Stimulated activated naive CD8-positive, alpha-beta T cell treated with anti-CD3 and anti-CD28 coated beads, Interleukin-15, Interleukin-2, amounts not matched to agents 100 ng/mL and 50 ng/mL, for 24 hours (primary cell): ENCODE results near the gene SLC49A4.

Source experiments
- H3K27ac Mint-ChIP-seq: one replicate; pipeline ENCODE4 v1.8.0; 2021; ENCODE audit warnings: mild to moderate bottlenecking, mixed read lengths
- H3K27me3 Mint-ChIP-seq: one replicate; pipeline ENCODE4 v1.8.0; 2021; ENCODE audit warnings: mixed read lengths
- H3K36me3 Mint-ChIP-seq: one replicate; pipeline ENCODE4 v1.8.0; 2021; ENCODE audit warnings: low read depth, mixed read lengths
- H3K4me1 Mint-ChIP-seq: one replicate; pipeline ENCODE4 v1.8.0; 2021; ENCODE audit warnings: low read depth, mixed read lengths
- H3K4me3 Mint-ChIP-seq: one replicate; pipeline ENCODE4 v1.8.0; 2021; ENCODE audit warnings: mild to moderate bottlenecking, mixed read lengths
- H3K9me3 Mint-ChIP-seq: one replicate; pipeline ENCODE4 v1.8.0; 2021; ENCODE audit warnings: mixed read lengths

SLC49A4 gene

DNA sequence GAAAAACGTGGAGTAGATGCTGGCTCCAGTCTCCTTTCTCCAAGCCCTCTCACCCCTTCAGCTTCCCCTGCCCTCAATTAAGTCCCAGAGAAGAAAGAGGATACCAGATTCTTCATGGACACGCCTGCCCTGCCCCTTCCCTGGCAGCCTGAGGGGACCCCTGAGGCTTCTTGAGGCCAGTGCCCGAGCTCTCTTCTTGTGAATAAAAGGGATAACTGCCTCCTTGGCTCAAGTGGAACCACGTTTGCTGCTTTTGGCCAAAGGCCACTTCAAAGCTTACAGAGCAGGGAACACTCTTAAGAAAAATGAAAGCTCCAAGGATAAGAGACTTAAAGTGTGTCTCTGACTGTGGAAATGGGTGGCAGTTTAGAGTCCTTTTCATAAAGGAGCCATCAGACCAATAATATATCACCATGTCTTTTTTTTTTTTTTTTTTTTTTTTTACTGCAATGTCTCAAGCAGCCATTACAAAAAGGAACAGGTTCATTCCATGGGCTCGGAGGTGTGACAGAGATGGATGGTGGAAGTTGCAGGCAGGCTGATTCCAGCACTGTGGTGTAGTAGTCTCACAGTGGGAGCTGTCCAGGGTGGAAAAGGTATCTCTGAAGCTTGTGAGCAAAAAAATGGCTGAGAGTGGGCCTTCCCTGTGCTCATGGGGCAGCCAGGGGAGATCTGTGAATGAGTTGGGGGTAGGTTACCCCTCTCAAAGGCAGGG, 123.9 kb downstream of the SLC49A4 start:
- Mint-ChIP-seq H3K36me3 (no peaks in the 10 kb centered on the region), H3K4me3 (no peak overlapping the region), H3K4me1 (no peaks in the 10 kb centered on the region), H3K27ac (no peak overlapping the region), H3K27me3 (peaks cover 20% of the 10 kb centered on the region), H3K9me3 (no peaks in the 10 kb centered on the region)

GRCh38 chr3:122919291-122919610, 124.4 kb downstream of the SLC49A4 start:
- peaks cover 15% of the 10 kb centered on the region for H3K27me3 Mint-ChIP-seq
- H3K27ac Mint-ChIP-seq, result no peak overlapping the region
- H3K4me3 Mint-ChIP-seq, result no peak overlapping the region
- no peaks in the 10 kb centered on the region for H3K9me3 Mint-ChIP-seq
- H3K4me1 Mint-ChIP-seq, result no peaks in the 10 kb centered on the region
- H3K36me3 Mint-ChIP-seq, result no peaks in the 10 kb centered on the region

DNA sequence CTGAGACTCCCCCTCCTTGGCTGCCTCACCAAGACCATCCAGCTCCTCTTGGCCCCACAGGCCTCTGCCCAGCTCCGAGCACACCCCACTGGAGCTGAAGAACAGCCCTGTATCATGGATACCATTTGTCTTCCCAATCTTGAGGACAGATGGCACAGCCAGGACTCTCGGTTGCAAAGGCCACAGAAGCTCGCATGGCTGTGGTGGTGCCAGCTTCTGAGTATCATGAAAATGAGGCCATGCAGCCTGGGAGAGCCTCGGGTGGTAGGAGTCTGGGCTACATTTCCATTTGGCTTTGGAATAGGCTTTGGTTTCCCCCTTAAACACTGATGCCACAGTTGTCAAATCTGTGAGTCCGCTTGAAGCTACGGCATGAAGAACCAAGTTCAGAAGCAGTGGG, 126.1 kb downstream of the SLC49A4 start:
- peaks cover 13% of the 10 kb centered on the region for H3K27me3 Mint-ChIP-seq
- H3K36me3 Mint-ChIP-seq, result no peaks in the 10 kb centered on the region
- H3K9me3 Mint-ChIP-seq, result no peaks in the 10 kb centered on the region
- no peaks in the 10 kb centered on the region for H3K4me1 Mint-ChIP-seq
- no peak overlapping the region for H3K27ac Mint-ChIP-seq
- H3K4me3 Mint-ChIP-seq, result no peak overlapping the region

GRCh38 chr3:122921791-122922651, 127.2 kb downstream of the SLC49A4 start:
- Mint-ChIP-seq H3K36me3 (no peaks in the 10 kb centered on the region), H3K4me3 (no peak overlapping the region), H3K4me1 (no peaks in the 10 kb centered on the region), H3K27me3 (peaks cover 13% of the 10 kb centered on the region), H3K9me3 (no peaks in the 10 kb centered on the region), H3K27ac (no peak overlapping the region)

- no peaks in the 10 kb centered on the region for H3K4me1 Mint-ChIP-seq
- no peaks in the 10 kb centered on the region for H3K9me3 Mint-ChIP-seq
- no peak overlapping the region for H3K27ac Mint-ChIP-seq
- H3K4me3 Mint-ChIP-seq, result no peak overlapping the region
- H3K27me3 Mint-ChIP-seq, result peaks cover 13% of the 10 kb centered on the region
- H3K36me3 Mint-ChIP-seq, result no peaks in the 10 kb centered on the region
These were observed 128.7 kb downstream of the SLC49A4 start for GRCh38 chr3:122923611-122924010.

DNA sequence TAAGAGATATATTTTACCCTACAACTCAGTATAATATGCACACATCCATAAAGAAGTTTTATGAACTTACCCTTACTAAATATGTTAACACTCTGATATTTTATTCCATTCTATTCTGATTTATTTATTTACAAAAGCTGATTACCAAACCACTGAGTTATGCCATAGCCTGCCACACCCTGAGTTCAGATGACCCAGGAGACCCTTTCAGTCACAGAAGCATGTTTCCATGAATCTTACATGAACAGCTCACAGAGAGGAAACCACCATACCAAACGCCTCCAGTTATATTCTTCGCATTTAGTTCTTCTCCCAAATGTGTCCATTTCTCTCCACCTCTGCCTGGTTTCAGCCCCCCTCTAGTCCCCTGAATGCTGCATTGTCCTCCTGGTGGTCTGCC, 129.2 kb downstream of the SLC49A4 start:
- no peaks in the 10 kb centered on the region for H3K4me1 Mint-ChIP-seq
- H3K9me3 Mint-ChIP-seq, result no peaks in the 10 kb centered on the region
- H3K27me3 Mint-ChIP-seq, result peaks cover 13% of the 10 kb centered on the region
- H3K27ac Mint-ChIP-seq, result no peak overlapping the region
- H3K36me3 Mint-ChIP-seq, result no peaks in the 10 kb centered on the region
- H3K4me3 Mint-ChIP-seq, result no peak overlapping the region

DNA sequence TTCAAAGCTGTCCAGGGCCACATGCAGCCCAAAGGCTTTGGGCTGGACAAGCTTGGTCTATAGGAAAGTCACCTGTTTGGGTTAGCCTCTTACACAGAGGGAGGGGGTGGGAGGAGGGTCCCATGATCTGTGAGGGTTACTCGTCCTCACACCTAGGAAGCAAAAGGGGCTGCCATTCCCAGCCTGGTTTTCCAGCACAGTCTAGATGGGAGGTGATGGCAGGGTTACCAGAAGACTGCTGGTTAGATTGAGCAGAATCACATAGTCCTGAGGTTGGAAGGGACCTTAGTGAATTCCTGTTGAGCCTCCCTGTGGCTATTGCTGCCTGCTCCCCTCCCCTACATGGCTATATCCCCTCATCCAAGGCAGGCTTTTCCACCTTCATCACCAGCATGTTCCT, 130.9 kb downstream of the SLC49A4 start:
- no peak overlapping the region for H3K4me3 Mint-ChIP-seq

GRCh38 chr3:122926322-122926721, 131.5 kb downstream of the SLC49A4 start:
- Mint-ChIP-seq H3K4me3 (no peak overlapping the region), H3K36me3 (no peaks in the 10 kb centered on the region), H3K27me3 (peaks cover 3% of the 10 kb centered on the region), H3K4me1 (no peaks in the 10 kb centered on the region), H3K9me3 (no peaks in the 10 kb centered on the region), H3K27ac (no peak overlapping the region)

More for the DNA sequence above, 130.9 kb downstream of the SLC49A4 start:
- H3K27me3 Mint-ChIP-seq, result peaks cover 5% of the 10 kb centered on the region
- H3K27ac Mint-ChIP-seq, result no peak overlapping the region
- no peaks in the 10 kb centered on the region for H3K4me1 Mint-ChIP-seq
- H3K36me3 Mint-ChIP-seq, result no peaks in the 10 kb centered on the region
- no peaks in the 10 kb centered on the region for H3K9me3 Mint-ChIP-seq

- Mint-ChIP-seq H3K9me3 (no peaks in the 10 kb centered on the region), H3K36me3 (no peaks in the 10 kb centered on the region), H3K27me3 (no peaks in the 10 kb centered on the region), H3K27ac (no peak overlapping the region), H3K4me3 (no peak overlapping the region), H3K4me1 (no peaks in the 10 kb centered on the region)
These were observed 131.9 kb downstream of the SLC49A4 start for GRCh38 chr3:122926811-122927210.

GRCh38 chr3:122927726-122928125, 132.9 kb downstream of the SLC49A4 start:
- no peaks in the 10 kb centered on the region for H3K4me1 Mint-ChIP-seq
- no peaks in the 10 kb centered on the region for H3K27me3 Mint-ChIP-seq
- H3K9me3 Mint-ChIP-seq, result no peaks in the 10 kb centered on the region
- H3K36me3 Mint-ChIP-seq, result no peaks in the 10 kb centered on the region
- no peak overlapping the region for H3K27ac Mint-ChIP-seq
- no peak overlapping the region for H3K4me3 Mint-ChIP-seq

DNA sequence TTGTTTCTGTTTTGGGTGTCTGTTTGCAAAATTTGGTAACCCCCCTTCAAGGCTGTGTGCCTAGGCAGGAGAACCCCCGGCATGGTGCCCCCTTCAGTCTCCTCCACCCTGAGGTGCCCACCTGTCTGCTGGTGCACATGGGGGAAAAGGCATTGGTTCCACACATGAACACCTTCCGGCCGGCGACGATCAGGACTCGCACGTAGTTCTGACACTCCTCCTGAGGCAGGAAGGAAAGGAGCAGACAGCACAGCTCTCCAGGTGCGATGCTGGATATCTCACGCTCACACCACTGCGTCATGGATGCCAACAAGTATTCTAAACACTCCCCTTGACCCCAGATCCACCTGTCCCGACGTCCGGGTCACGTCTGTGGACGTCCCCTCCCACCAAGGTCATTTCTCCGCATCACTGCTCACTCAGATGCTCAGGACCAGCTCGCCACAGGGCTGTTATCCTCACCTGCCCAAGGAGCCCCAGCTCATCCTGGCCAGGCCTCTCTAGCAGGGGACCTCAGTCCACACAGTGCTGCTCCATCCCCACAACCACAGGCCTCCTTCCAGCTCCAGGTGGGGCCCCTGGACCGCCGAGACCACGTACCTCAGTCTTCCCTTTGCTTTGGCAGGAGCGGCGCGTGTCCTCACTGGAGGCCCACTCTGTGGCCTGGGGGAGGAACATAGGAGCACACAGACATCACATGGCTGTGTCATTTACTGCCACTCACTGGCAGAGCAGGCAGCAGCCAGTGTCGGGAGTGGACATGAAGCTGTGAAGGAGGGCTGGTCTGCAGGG, 133.7 kb downstream of the SLC49A4 start:
- Mint-ChIP-seq H3K27ac (no peak overlapping the region), H3K4me1 (no peaks in the 10 kb centered on the region), H3K27me3 (peaks cover 4% of the 10 kb centered on the region), H3K9me3 (no peaks in the 10 kb centered on the region), H3K36me3 (no peaks in the 10 kb centered on the region), H3K4me3 (no peak overlapping the region)

- H3K27ac Mint-ChIP-seq, result no peak overlapping the region
- H3K4me3 Mint-ChIP-seq, result no peak overlapping the region
- peaks cover 4% of the 10 kb centered on the region for H3K27me3 Mint-ChIP-seq
- H3K36me3 Mint-ChIP-seq, result no peaks in the 10 kb centered on the region
- no peaks in the 10 kb centered on the region for H3K9me3 Mint-ChIP-seq
- H3K4me1 Mint-ChIP-seq, result no peaks in the 10 kb centered on the region
These were observed 134.6 kb downstream of the SLC49A4 start for GRCh38 chr3:122929188-122930062.

- Mint-ChIP-seq H3K36me3 (no peaks in the 10 kb centered on the region), H3K27me3 (peaks cover 4% of the 10 kb centered on the region), H3K4me1 (no peaks in the 10 kb centered on the region), H3K27ac (no peak overlapping the region), H3K9me3 (no peaks in the 10 kb centered on the region), H3K4me3 (no peak overlapping the region)
These were observed 135.5 kb downstream of the SLC49A4 start for GRCh38 chr3:122930063-122930997.
